CD4-positive, alpha-beta memory T cell (primary cell): ENCODE data around the gene PRPF6. TPM values are rescaled to one million over a fixed set of nuclear protein-coding genes. Genes with fewer than 3 reads are reported as not detected.

Experiments
- CTCF ChIA-PET: fragments of 350-600 bp; sonication (Branson Sonifier 250); formaldehyde crosslinking; loops from one replicate; lab custom pipeline; 2021; ENCODE audit warnings: inconsistent platforms; ENCODE audit not compliant: partially characterized antibody; lab: Charles Lee
- POLR2A ChIA-PET: fragments of 350-600 bp; sonication (Branson Sonifier 250); formaldehyde crosslinking; loops from one replicate; lab custom pipeline; 2021; ENCODE audit not compliant: partially characterized antibody; lab: Charles Lee
- DNase-seq, 5 donors: peaks; one replicate each; pipeline versions ENCODE4 v3.0.0 to v3.0.0-alpha.2; 2020 to 2022; ENCODE audit warnings: mixed read lengths in 1 of 5
- H3K27ac ChIP-seq: one replicate; pipeline ENCODE4 v1.7.0; 2013; ENCODE audit warnings: low read depth, low read length
- H3K27me3 ChIP-seq: 2 replicates; pipeline ENCODE4 v1.7.0; 2013; ENCODE audit warnings: mild to moderate bottlenecking, low read length, moderate library complexity; ENCODE audit not compliant: insufficient read depth
- H3K36me3 ChIP-seq: 2 replicates; pipeline ENCODE4 v1.7.0; 2013; ENCODE audit warnings: mild to moderate bottlenecking, low read length, moderate library complexity; ENCODE audit not compliant: insufficient read depth
- H3K4me1 ChIP-seq: 2 replicates; pipeline ENCODE4 v1.7.0; 2013; ENCODE audit warnings: mild to moderate bottlenecking, low read length, moderate library complexity; ENCODE audit not compliant: insufficient read depth
- H3K4me3 ChIP-seq, 2 donors: one replicate each; pipeline ENCODE4 v1.7.0; 2013; ENCODE audit warnings: low read length in 2 of 2, mild to moderate bottlenecking in 1 of 2
- H3K9me3 ChIP-seq, 2 donors: one replicate each; pipeline ENCODE4 v1.7.0; 2013; ENCODE audit warnings: low read length in 2 of 2, control low read depth in 1 of 2; ENCODE audit not compliant: control insufficient read depth in 1 of 2
- H3K27ac Mint-ChIP-seq, 7 donors: one replicate each; pipeline ENCODE4 v1.8.0; 2020 to 2021; ENCODE audit warnings: mixed read lengths in 7 of 7, mild to moderate bottlenecking in 6 of 7, inconsistent platforms in 3 of 7, moderate library complexity in 3 of 7
- H3K27me3 Mint-ChIP-seq, 2 donors: one replicate each; pipeline ENCODE4 v1.8.0; 2020 to 2021; ENCODE audit warnings: mixed read lengths in 2 of 2
- H3K36me3 Mint-ChIP-seq, 2 donors: one replicate each; pipeline ENCODE4 v1.8.0; 2020 to 2021; ENCODE audit warnings: mixed read lengths in 2 of 2, inconsistent platforms in 1 of 2, mild to moderate bottlenecking in 1 of 2
- H3K4me1 Mint-ChIP-seq, 4 donors: one replicate each; pipeline ENCODE4 v1.8.0; 2020 to 2021; ENCODE audit warnings: mixed read lengths in 4 of 4, mild to moderate bottlenecking in 1 of 4
- H3K4me3 Mint-ChIP-seq, 8 donors: one replicate each; pipeline ENCODE4 v1.8.0; 2020 to 2021; ENCODE audit warnings: mixed read lengths in 8 of 8, mild to moderate bottlenecking in 7 of 8, moderate library complexity in 6 of 8, inconsistent platforms in 3 of 8
- H3K9me3 Mint-ChIP-seq, 8 donors: one replicate each; pipeline ENCODE4 v1.8.0; 2020 to 2021; ENCODE audit warnings: mixed read lengths in 8 of 8, mild to moderate bottlenecking in 5 of 8, inconsistent platforms in 3 of 8, moderate library complexity in 1 of 8
- intact Hi-C: fragments of 100-400 bp; cut with micrococcal nuclease; formaldehyde crosslinking; loops from one replicate; pipeline ENCODE4 v1.15.1; 2023
- polyA plus RNA-seq, 2 donors: library from polyadenylated mRNA; unstranded; fragments of 300-500 nt; fragmentation: Illumina TruSeq; gene quantifications; one replicate each; pipeline ENCODE4 v1.2.3, GENCODE V29; 2021
- total RNA-seq, 2 experiments: library from RNA; stranded (reverse); gene quantifications; one replicate each; pipeline ENCODE4 v1.2.3, GENCODE V29; 2021

PRPF6 gene
- total and polyA plus RNA-seq, 4 experiments from 2014 or later = 63.8 to 101 (median 87.5) TPM

DNA sequence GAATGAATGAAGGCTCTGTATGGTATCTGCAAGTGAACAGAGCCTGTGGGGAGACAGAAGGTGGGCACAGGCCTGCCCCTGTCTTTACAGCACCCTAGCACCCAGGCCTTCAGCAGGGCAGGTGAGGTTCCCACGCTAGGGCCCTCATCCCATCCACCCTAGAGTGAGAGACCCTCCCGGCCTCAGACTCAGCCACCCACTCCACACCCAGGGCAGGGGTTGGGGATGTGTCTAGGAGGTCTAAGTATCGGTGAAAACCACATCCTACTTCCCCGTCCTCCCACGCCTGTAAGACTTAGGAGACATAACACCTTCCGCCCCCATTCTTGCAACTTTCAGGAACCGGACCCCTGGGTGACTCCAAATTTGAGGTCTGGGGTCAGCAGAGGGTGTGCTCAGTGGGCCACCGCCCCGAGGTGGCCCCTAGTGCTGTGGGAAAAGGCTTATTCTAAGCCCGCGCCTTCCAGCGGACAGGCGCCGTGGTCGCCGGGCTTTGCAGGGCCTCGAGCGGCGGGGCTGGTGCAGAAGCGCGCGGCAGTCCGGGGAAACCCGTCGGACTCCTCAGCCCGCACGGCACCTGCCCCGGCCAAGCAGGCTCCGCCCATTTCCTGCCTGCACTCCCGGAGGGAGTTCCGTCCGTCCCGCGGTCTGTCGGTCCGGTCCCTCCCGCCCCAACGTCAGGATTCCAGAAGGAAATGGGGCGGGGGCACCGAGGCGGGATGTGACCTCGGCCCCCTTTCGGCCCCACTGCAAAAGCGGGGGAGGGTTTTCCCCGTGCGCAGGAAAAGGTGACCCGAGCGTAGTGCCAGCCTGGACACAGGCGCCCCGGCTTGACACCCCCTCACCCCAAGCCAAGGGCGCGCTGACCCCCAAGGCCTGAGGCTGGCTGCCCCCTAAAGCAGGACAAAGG is 2.4 kb upstream of the PRPF6 start:
- intact Hi-C loops = no loop called here
- no peaks in the 10 kb centered on the region for H3K27me3 ChIP-seq
- POLR2A ChIA-PET = interaction anchor here (1.1 to 2.5 kb wide), 16 partner anchors 8 to 458 kb away, joined by 3 to 71 read pairs (median 9); partner anchors contain the start of genes ARFRP1, GMEB2, PPDPF and PTK6
- H3K4me3 ChIP-seq = peak overlapping the region; percentile 36 to 59
- Mint-ChIP-seq H3K4me1 (peaks cover 43 to 77% (median 60%) of the 10 kb centered on the region in 4 donors), H3K27ac (peak overlapping the region; percentile 86 to 94 (median 91)), H3K9me3 (peaks cover 0 to 1% (median 0%) of the 10 kb centered on the region in 8 donors), H3K36me3 (peaks cover 24 to 40% of the 10 kb centered on the region in 2 donors), H3K27me3 (no peaks in the 10 kb centered on the region), H3K4me3 (peak overlapping the region; percentile 82 to 87 (median 85))
- H3K9me3 ChIP-seq = no peaks in the 10 kb centered on the region
- H3K4me1 ChIP-seq = peaks cover 54% of the 10 kb centered on the region
- peaks cover 10% of the 10 kb centered on the region for H3K36me3 ChIP-seq
- H3K27ac ChIP-seq = peak overlapping the region; percentile 63
- peak in 4 of 5 donors; percentile 28 to 56 (median 40) for DNase-seq
- CTCF ChIA-PET = interaction anchor here (1.1 to 4.2 kb wide), 7 partner anchors 22 to 271 kb away, joined by 4 to 84 read pairs (median 10); partner anchors contain the start of genes ARFRP1, C20orf204, TCEA2 and UCKL1

DNA sequence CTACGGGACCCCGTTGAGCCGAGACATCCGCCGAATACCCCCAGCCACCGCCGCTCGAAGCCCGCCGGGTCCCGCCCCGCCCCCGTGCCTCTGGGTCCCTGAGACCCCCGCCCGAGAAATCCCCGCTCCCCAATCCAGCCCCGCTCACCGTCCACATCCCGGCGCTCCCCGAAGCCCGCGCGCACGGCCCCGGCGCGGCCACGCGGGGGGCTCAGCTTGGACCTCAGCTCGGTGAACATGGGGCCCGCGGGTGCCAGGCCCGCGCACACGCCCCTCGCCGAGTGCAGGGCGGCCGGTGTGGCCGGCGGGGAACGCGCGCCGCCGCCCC is 1.7 kb upstream of the PRPF6 start:
- peak overlapping the region in 2 of 7 donors; percentile 59 to 89 for H3K27ac Mint-ChIP-seq
- intact Hi-C loops = no loop called here
- peaks cover 41 to 71% (median 56%) of the 10 kb centered on the region in 4 donors for H3K4me1 Mint-ChIP-seq
- peaks cover 20 to 37% of the 10 kb centered on the region in 2 donors for H3K36me3 Mint-ChIP-seq
- H3K27me3 Mint-ChIP-seq = no peaks in the 10 kb centered on the region
- H3K4me1 ChIP-seq = peaks cover 54% of the 10 kb centered on the region
- no peaks in the 10 kb centered on the region for H3K27me3 ChIP-seq
- peak overlapping the region; percentile 63 to 87 (median 83) for H3K4me3 Mint-ChIP-seq
- peak overlapping the region; percentile 63 for H3K27ac ChIP-seq
- H3K9me3 ChIP-seq = no peaks in the 10 kb centered on the region
- ChIA-PET POLR2A (interaction anchor here (0.8 to 2.5 kb wide), 16 partner anchors 9 to 458 kb away, joined by 3 to 71 read pairs (median 9); partner anchors contain the start of genes GMEB2, PPDPF, PTK6 and RGS19), CTCF (interaction anchor here (1.1 to 4.2 kb wide), 10 partner anchors 23 to 483 kb away, joined by 3 to 84 read pairs (median 6); partner anchors contain the start of genes ARFRP1, C20orf204, LIME1 and TCEA2)
- peak overlapping the region in 1 of 2 donors; percentile 59 for H3K4me3 ChIP-seq
- DNase-seq = no peak
- peaks cover 0 to 1% (median 0%) of the 10 kb centered on the region in 8 donors for H3K9me3 Mint-ChIP-seq
- peaks cover 13% of the 10 kb centered on the region for H3K36me3 ChIP-seq

DNA sequence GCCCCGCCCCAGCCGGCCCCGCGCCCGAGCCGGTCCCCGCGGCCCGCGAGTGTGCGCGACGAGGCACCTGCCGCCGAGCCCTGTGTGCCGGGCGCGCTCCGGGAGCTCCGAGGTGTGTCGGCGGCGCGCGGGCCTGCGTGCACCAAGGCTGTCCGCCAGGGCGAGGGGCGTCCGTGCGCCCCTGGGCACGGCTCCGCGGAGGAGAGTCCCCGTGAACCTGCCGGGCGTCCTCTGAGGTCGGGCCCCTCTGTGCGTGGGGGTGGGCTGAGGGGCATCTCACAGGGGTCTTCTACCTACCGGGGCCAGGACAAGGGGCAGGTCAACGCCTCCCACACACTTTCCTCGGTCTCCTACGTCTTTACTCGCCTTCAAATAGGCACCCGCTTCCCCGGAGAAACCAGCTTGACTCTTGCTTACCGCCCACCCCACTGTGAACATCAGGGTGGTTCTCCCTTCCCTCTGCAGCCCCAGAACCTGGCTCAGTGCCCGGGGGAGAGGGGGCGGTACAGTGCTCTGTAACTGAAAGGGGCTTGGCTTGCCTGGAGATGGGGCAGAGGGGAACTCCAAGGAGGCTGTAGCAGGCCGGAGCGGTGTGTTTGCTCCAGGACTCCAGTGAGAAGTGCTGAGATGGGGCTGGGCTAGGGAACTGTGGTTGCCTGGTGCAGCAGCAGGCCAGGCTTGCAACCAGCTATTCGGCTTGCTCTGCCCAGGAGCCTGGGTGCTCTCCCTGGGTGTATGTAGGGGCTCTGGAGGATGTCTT is 1.2 kb upstream of the PRPF6 start, which contains the start of gene SAMD10:
Gene SAMD10 (minus strand): TSS at position 86 of the 760 bp plus-strand sequence. CDS start 175 bp downstream, outside the sequence.
- intact Hi-C loops = loop anchor here (5.0 kb wide), 1 partner anchor 272 kb away; the partner anchor contains the start of genes ARFRP1 and ZGPAT
- H3K27ac Mint-ChIP-seq = peak within 1 kb of the TSS; percentile 95 to 99 (median 98)

DNA sequence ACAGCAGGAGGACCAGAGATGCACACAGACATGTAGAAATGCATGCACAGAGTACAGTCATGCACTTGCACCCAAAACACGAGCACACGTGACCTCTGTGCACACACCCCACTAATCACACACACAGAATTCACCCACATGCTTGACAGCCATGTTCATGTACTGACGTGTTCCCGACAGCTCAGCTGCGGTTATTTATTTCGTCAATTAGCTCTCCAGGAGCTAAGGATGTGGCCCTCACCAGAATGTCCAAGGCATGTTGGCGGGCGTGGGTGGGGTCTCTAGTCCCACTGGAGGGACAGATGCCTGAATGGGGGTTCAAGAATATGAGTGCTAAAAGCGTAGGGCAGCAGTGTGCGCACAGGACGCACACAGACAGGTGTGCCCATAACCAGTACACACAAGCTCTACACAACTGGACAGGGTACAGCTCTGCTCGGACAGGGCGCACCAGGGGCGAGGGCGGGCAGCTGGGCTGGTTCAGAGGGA is 571 bp upstream of the PRPF6 start:
- Mint-ChIP-seq H3K4me1 (peaks cover 46 to 75% (median 59%) of the 10 kb centered on the region in 4 donors), H3K27ac (peak overlapping the region; percentile 95 to 99 (median 98)), H3K36me3 (peaks cover 28 to 41% of the 10 kb centered on the region in 2 donors), H3K27me3 (no peaks in the 10 kb centered on the region), H3K9me3 (peaks cover 0 to 1% (median 0%) of the 10 kb centered on the region in 8 donors), H3K4me3 (peak overlapping the region; percentile 90 to 99 (median 93))
- ChIA-PET POLR2A (interaction anchor here (0.7 to 2.5 kb wide), 35 partner anchors 10 to 459 kb away, joined by 3 to 71 read pairs (median 5); partner anchors contain the start of genes ARFRP1, C20orf204, GMEB2 and LIME1), CTCF (interaction anchor here (0.6 to 4.2 kb wide), 29 partner anchors 8 to 484 kb away, joined by 3 to 84 read pairs (median 4); partner anchors contain the start of genes ARFRP1, C20orf204, LIME1 and LKAAEAR1)
- no peaks in the 10 kb centered on the region for H3K9me3 ChIP-seq
- H3K27ac ChIP-seq = peak overlapping the region; percentile 69
- no peaks in the 10 kb centered on the region for H3K27me3 ChIP-seq
- peaks cover 54% of the 10 kb centered on the region for H3K4me1 ChIP-seq
- peak overlapping the region; percentile 39 to 67 for H3K4me3 ChIP-seq
- peak; percentile 41 to 76 (median 52) for DNase-seq
- H3K36me3 ChIP-seq = peaks cover 25% of the 10 kb centered on the region
- intact Hi-C loops = loop anchor here (5.0 kb wide), 1 partner anchor 273 kb away; the partner anchor contains the start of genes ARFRP1 and ZGPAT

More for the DNA sequence above, 1.2 kb upstream of the PRPF6 start, which contains the start of gene SAMD10:
- H3K4me1 Mint-ChIP-seq = peaks cover 46 to 73% (median 59%) of the 10 kb centered on the region in 4 donors
- no peaks in the 10 kb centered on the region for H3K27me3 ChIP-seq
- peak within 1 kb of the TSS; percentile 39 to 67 for H3K4me3 ChIP-seq
- H3K36me3 ChIP-seq = peaks cover 18% of the 10 kb centered on the region
- peaks cover 0 to 1% (median 0%) of the 10 kb centered on the region in 8 donors for H3K9me3 Mint-ChIP-seq
- H3K36me3 Mint-ChIP-seq = peaks cover 25 to 40% of the 10 kb centered on the region in 2 donors
- peak within 1 kb of the TSS; percentile 69 for H3K27ac ChIP-seq
- no peaks in the 10 kb centered on the region for H3K27me3 Mint-ChIP-seq
- ChIA-PET POLR2A (interaction anchor here (0.7 to 2.5 kb wide), 29 partner anchors 9 to 459 kb away, joined by 3 to 71 read pairs (median 5); partner anchors contain the start of genes ARFRP1, GMEB2, LIME1 and PPDPF), CTCF (interaction anchor here (0.7 to 4.2 kb wide), 27 partner anchors 8 to 483 kb away, joined by 3 to 84 read pairs (median 4); partner anchors contain the start of genes ARFRP1, C20orf204, LIME1 and LKAAEAR1)
- H3K9me3 ChIP-seq = no peaks in the 10 kb centered on the region
- peaks cover 54% of the 10 kb centered on the region for H3K4me1 ChIP-seq
- peak within 1 kb of the TSS; percentile 90 to 99 (median 93) for H3K4me3 Mint-ChIP-seq
- peak; percentile 53 to 87 (median 61) for DNase-seq

DNA sequence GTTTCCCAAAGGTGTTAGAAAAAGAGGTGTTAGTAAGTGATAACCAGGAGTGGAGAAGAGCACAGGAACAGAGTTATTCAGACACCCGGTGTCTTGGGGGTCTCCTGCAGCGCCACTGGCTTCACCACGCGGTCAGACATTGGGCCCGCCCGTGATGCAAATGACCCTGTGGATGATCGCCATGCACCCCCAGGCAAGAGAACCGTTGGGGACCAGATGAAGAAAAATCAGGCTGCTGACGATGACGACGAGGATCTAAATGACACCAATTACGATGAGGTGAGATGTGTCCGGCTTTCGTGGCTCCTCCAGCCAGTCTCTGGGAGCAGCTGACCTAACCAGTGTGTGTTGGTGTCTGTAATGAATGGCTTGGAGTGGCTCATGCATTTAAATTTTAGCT is 2.0 kb downstream of the PRPF6 start:
- Mint-ChIP-seq H3K27ac (peak overlapping the region in 5 of 7 donors; percentile 24 to 98 (median 71)), H3K4me1 (peaks cover 39 to 54% (median 47%) of the 10 kb centered on the region in 4 donors), H3K9me3 (no peaks in the 10 kb centered on the region), H3K4me3 (peak overlapping the region; percentile 17 to 77 (median 62)), H3K27me3 (no peaks in the 10 kb centered on the region), H3K36me3 (peaks cover 33 to 52% of the 10 kb centered on the region in 2 donors)
- Histone ChIP-seq H3K9me3 (no peaks in the 10 kb centered on the region), H3K36me3 (peaks cover 44% of the 10 kb centered on the region), H3K4me3 (no peak overlapping the region), H3K27me3 (no peaks in the 10 kb centered on the region), H3K27ac (no peak overlapping the region), H3K4me1 (peaks cover 42% of the 10 kb centered on the region)
- intact Hi-C loops = loop anchor here (5.0 kb wide), 1 partner anchor 276 kb away; the partner anchor contains the start of genes ARFRP1 and ZGPAT
- DNase-seq = no peak
- POLR2A ChIA-PET = interaction anchor here (0.9 to 1.4 kb wide), 3 partner anchors 12 to 28 kb away, joined by 3 to 5 read pairs (median 3); no protein-coding TSS in a partner anchor
- CTCF ChIA-PET = interaction anchor here (1.3 to 4.2 kb wide), 5 partner anchors 9 to 137 kb away, joined by 4 to 84 read pairs (median 21); partner anchors contain the start of genes C20orf204 and TCEA2

DNA sequence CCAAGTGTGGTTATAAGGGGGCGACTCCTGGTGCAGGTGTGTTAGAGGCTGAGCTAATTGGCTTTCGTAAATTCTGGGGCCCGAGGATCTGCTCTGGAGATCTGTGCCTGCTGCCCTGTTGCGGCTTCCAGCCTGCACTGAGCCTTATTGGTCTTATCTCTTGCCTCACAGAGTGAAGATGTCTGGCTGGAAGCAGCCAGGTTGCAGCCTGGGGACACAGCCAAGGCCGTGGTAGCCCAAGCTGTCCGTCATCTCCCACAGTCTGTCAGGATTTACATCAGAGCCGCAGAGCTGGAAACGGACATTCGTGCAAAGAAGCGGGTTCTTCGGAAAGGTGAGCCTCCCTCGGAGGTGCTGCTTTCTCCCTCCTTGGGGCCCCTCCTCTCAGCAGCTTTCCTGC is 20.0 kb downstream of the PRPF6 start:
- H3K9me3 ChIP-seq = no peaks in the 10 kb centered on the region
- H3K4me1 ChIP-seq = no peaks in the 10 kb centered on the region
- DNase-seq = no peak
- Mint-ChIP-seq H3K27me3 (no peaks in the 10 kb centered on the region), H3K4me1 (peaks cover 0 to 11% (median 5%) of the 10 kb centered on the region in 4 donors), H3K36me3 (peaks cover 36 to 55% of the 10 kb centered on the region in 2 donors), H3K4me3 (no peak overlapping the region), H3K9me3 (no peaks in the 10 kb centered on the region), H3K27ac (no peak overlapping the region)
- H3K27me3 ChIP-seq = no peaks in the 10 kb centered on the region
- intact Hi-C loops = no loop called here
- CTCF ChIA-PET = interaction anchor here (1.0 kb wide), 1 partner anchor 37 kb away, joined by 3 read pairs; no protein-coding TSS in a partner anchor
- no peak overlapping the region for H3K4me3 ChIP-seq
- POLR2A ChIA-PET = no interaction called here
- peaks cover 75% of the 10 kb centered on the region for H3K36me3 ChIP-seq
- no peak overlapping the region for H3K27ac ChIP-seq
